Right lobe of liver (tissue), 4 donors: ENCODE measurements around the gene EML2.

Experiments used
- CTCF ChIP-seq, 4 donors: fragments of 200-600 bp in 3 of 4; fragments of 450-650 bp in 1 of 4; IDR thresholded peaks; one replicate each; pipeline versions ENCODE4 v1.5.1 to v1.8.0; 2016 to 2022; ENCODE audit warnings: antibody characterized with exemption in 4 of 4, mild to moderate bottlenecking in 2 of 4
- POLR2A ChIP-seq: fragments of 450-650 bp; IDR thresholded peaks from one replicate; pipeline ENCODE4 v1.6.1; 2017; ENCODE audit warnings: antibody characterized with exemption, mild to moderate bottlenecking
- donor health status: DM: no; HTN: no; CAD: no.
- donor health status: DM: no; HTN: no; CAD: no.
- donor health status: DM: no; HTN: yes; CAD: no.

- TF ChIP-seq CTCF (IDR thresholded peaks at IDR 0.05) (no peak), POLR2A (no peak)
These were observed 41.6 kb downstream of the EML2 start for GRCh38 chr19:45597425-45598111.
